ENCODE data around the gene PHAF1.
A peak's percentile ranks its signal among the peaks of the same experiment; 100 is the strongest.

The PHAF1 gene

GRCh38 chr16:67186550-67186950, 76.8 kb downstream of the PHAF1 start:
- DNase-seq: no peak
- intact Hi-C loops (cut with DNase I): no loop called here

DNA sequence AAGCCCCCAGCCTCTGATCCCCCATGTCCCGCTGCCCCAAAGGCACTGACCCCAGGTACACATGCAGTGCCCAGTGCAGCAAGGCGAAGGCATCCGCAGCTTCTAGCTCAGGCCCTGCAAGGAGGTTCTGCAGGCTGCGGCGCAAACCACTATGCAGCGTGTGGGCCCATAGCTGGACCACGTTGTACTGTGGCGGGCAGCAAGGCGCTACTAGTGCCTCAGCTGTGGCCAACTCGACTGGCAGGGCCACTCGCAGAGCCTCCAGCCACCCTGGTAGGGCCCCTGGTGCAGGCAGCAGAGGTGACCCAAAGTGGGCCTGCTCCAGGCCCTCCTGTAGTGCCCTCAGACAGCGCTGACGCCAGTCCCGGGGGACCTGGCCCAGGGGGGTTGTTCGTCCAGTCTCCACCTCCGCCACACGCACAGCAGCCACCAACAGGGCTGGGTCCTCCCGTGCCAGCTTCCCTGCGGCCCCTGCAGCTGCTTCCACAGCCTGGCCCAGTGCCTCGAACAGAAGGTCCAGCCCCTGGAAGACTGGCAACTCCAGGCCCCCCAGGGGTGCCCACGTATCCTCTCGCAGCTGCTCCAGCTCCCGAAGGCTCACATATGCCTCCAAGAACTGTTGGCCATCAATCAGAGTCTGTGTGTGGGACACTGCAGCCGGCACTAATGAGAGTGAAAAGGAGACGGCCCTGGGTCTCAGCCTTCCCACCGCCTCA, 77.6 kb downstream of the PHAF1 start:
- intact Hi-C loops (cut with DNase I): no loop called here
- no peak for DNase-seq

- intact Hi-C loops (cut with DNase I): no loop called here
- DNase-seq: no peak
Measured at GRCh38 chr16:67188323-67188722, 78.6 kb downstream of the PHAF1 start.

DNA sequence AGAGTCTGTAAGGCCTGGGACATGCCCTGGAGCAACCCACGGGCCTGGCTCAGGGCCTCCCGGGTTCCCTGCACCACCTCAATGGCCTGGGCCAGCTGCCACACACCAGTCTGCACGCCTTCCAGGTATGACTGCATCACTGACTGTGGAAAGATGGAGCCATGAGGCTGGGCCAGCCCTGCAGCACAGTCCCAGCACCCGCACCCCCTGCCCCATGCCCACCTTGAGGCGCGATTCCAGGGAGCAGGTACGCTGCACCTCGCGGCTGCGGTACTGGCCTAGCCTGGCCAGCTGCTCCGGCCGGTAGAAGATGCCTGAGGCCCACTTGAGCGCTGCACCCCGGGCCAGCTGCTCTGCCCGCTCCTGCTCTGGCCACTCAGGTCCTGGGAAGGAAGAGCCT, 79.1 kb downstream of the PHAF1 start:
- intact Hi-C loops (cut with DNase I): no loop called here
- DNase-seq: no peak

DNA sequence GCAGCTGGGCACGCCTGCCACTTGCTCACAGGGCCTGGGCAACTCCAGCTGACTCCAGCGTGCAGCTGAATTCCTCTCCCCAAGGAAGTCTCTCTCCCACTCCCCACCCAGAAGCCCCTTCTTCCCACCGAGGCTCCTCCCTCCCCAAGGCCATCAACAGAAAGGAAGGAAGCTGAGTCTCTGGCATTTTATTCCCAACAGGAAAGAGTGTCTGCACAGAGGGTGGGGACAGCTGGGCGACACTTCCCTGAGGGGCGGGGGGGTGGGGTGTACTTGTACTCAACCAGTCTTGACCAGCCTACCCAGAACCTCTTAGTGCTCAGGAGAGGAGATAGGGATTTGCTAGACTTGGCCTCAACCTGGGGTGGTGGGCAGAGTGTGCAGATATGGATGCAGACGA, 80.3 kb downstream of the PHAF1 start, which contains the start of gene EXOC3L1:
EXOC3L1 (minus strand) TSS at position 96 of the 400 bp plus-strand sequence. CDS start 460 bp downstream, outside the sequence.
- intact Hi-C loops (cut with DNase I): loop anchor here (5.0 kb wide), 1 partner anchor 37 kb away; the partner anchor contains the start of gene TMEM208
- DNase-seq: no peak

- intact Hi-C loops (cut with DNase I): loop anchor here (5.0 kb wide), 1 partner anchor 37 kb away; the partner anchor contains the start of gene TMEM208
- DNase-seq: no peak
Measured at GRCh38 chr16:67190448-67191399, 81.0 kb downstream of the PHAF1 start.

- no peak for DNase-seq
- intact Hi-C loops (cut with DNase I): loop anchor here (5.0 kb wide), 1 partner anchor 36 kb away; the partner anchor contains the start of gene TMEM208
Measured at GRCh38 chr16:67191411-67191994, 81.8 kb downstream of the PHAF1 start.

GRCh38 chr16:67191995-67192681, 82.4 kb downstream of the PHAF1 start, which contains the start of gene E2F4:
Gene E2F4 (plus strand): TSS chr16:67192155. CDS start chr16:67192228, 73 bp downstream.
- intact Hi-C loops (cut with DNase I): loop anchor here (5.0 kb wide), 1 partner anchor 35 kb away; the partner anchor contains the start of gene TMEM208
- DNase-seq: peak; percentile 88 to 98 (median 94)

DNA sequence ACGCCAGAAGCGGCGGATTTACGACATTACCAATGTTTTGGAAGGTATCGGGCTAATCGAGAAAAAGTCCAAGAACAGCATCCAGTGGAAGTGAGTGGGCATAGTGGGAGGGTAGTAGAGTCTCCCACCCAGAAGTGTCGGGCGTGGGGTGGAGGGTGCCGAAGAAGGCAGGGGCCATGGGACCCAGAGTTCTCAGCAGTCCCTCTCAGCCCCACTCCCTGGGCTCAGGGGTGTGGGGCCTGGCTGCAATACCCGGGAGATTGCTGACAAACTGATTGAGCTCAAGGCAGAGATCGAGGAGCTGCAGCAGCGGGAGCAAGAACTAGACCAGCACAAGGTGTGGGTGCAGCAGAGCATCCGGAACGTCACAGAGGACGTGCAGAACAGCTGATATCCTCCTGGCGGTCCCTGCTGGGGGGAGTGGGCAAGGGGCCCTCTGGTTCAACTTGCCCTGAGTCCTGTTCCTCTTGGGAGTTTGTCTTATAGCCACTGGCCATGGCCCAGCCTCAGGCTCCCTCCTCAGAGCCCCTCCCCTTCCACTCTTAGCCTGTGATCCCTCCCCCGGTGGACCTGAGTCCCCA, 83.1 kb downstream of the PHAF1 start:
- no peak for DNase-seq
- intact Hi-C loops (cut with DNase I): loop anchor here (5.0 kb wide), 1 partner anchor 34 kb away; the partner anchor contains the start of gene TMEM208

- no peak for DNase-seq
- intact Hi-C loops (cut with DNase I): loop anchor here (5.0 kb wide), 1 partner anchor 34 kb away; the partner anchor contains the start of gene TMEM208
Measured at GRCh38 chr16:67193536-67193935, 83.8 kb downstream of the PHAF1 start.

DNA sequence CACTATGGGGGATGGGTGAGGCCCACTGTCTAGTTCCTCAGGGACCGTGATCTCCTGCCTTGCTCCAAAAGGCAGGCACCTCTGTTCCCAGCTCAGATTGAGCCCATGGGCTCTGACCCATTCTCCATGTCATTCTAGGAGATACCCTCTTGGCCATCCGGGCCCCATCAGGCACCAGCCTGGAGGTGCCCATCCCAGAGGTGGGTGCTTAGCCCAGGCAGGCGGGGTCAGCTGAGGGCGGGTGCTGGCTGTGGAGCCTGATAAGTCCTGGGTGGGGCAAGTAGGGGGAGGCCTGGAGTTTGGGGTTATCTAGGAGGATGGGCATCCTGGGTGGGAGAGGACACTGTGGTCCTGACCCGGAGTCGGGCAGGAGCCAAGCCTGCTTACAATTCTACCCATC, 84.5 kb downstream of the PHAF1 start:
- DNase-seq: no peak
- intact Hi-C loops (cut with DNase I): loop anchor here (5.0 kb wide), 1 partner anchor 33 kb away; the partner anchor contains the start of gene TMEM208

- intact Hi-C loops (cut with DNase I): no loop called here
- DNase-seq: no peak
Measured at GRCh38 chr16:67195676-67196075, 85.9 kb downstream of the PHAF1 start.

GRCh38 chr16:67196881-67197280, 87.1 kb downstream of the PHAF1 start:
- DNase-seq: no peak
- intact Hi-C loops (cut with DNase I): no loop called here

DNA sequence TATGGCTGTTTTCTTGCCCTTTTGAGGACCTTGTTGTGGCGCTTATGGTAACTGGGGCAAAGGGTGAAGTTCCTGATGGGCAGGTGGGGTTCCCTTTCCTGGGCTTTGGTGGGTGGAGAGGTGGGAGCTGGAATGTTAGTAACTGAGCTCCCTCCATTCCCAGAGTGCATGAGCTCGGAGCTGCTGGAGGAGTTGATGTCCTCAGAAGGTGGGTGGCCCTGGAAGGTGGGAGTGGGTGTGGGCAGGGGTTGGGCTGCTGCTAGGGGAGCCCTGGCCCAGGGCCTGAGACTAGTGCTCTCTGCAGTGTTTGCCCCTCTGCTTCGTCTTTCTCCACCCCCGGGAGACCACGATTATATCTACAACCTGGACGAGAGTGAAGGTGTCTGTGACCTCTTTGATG, 88.0 kb downstream of the PHAF1 start:
- intact Hi-C loops (cut with DNase I): no loop called here
- no peak for DNase-seq

Data from head of caudate nucleus (tissue), 42 donors.